ENCODE results near the gene WDR54.

DNA sequence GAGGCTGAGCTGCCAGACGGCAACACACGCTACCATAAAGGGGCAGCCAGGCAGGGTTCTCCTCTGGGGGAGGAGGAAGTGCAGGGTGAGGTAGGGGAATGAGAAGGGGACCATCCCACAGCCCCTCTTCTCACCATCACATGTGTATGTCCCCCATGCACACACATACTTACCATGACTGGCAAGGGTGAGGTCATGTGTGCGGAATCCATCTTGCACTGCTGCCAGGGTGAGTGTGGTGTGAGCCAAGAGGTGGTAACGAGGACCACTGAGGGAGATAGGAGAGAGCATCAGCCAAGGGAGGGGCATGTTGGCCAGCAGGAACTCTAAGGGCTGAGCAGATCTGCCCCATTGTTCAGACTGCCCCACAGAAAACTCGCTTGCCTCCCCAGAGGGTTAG, 7.1 kb downstream of the WDR54 start:
- TF ChIP-seq ZNF776 (tag by site-specific recombination; IDR thresholded peaks at IDR 0.05; ENCODE audit: borderline replicate concordance) (no peak), ZNF2 (tag by site-specific recombination; IDR thresholded peaks at IDR 0.05) (no peak), PATZ1 (tag by site-specific recombination; IDR thresholded peaks at IDR 0.05) (no peak), TCF7L2 (IDR thresholded peaks at IDR 0.05; ENCODE audit: borderline replicate concordance, low read depth, low read length) (no peak), MEIS1 (CRISPR knock-in tag; IDR thresholded peaks at IDR 0.05; ENCODE audit: borderline replicate concordance) (no peak), ELK4 (IDR thresholded peaks at IDR 0.05; ENCODE audit: borderline replicate concordance, low read depth, low read length) (no peak), ZNF701 (tag by site-specific recombination; IDR thresholded peaks at IDR 0.05) (no peak)
- TF ChIP-seq, protein P1, sequence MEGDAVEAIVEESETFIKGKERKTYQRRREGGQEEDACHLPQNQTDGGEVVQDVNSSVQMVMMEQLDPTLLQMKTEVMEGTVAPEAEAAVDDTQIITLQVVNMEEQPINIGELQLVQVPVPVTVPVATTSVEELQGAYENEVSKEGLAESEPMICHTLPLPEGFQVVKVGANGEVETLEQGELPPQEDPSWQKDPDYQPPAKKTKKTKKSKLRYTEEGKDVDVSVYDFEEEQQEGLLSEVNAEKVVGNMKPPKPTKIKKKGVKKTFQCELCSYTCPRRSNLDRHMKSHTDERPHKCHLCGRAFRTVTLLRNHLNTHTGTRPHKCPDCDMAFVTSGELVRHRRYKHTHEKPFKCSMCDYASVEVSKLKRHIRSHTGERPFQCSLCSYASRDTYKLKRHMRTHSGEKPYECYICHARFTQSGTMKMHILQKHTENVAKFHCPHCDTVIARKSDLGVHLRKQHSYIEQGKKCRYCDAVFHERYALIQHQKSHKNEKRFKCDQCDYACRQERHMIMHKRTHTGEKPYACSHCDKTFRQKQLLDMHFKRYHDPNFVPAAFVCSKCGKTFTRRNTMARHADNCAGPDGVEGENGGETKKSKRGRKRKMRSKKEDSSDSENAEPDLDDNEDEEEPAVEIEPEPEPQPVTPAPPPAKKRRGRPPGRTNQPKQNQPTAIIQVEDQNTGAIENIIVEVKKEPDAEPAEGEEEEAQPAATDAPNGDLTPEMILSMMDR (tag by site-specific recombination; IDR thresholded peaks at IDR 0.05): no peak
- TF ChIP-seq, protein P2, sequence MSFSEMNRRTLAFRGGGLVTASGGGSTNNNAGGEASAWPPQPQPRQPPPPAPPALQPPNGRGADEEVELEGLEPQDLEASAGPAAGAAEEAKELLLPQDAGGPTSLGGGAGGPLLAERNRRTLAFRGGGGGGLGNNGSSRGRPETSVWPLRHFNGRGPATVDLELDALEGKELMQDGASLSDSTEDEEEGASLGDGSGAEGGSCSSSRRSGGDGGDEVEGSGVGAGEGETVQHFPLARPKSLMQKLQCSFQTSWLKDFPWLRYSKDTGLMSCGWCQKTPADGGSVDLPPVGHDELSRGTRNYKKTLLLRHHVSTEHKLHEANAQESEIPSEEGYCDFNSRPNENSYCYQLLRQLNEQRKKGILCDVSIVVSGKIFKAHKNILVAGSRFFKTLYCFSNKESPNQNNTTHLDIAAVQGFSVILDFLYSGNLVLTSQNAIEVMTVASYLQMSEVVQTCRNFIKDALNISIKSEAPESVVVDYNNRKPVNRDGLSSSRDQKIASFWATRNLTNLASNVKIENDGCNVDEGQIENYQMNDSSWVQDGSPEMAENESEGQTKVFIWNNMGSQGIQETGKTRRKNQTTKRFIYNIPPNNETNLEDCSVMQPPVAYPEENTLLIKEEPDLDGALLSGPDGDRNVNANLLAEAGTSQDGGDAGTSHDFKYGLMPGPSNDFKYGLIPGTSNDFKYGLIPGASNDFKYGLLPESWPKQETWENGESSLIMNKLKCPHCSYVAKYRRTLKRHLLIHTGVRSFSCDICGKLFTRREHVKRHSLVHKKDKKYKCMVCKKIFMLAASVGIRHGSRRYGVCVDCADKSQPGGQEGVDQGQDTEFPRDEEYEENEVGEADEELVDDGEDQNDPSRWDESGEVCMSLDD (tag by site-specific recombination; IDR thresholded peaks at IDR 0.05): no peak
